ENCODE data around the gene OSBPL1A.

DNA sequence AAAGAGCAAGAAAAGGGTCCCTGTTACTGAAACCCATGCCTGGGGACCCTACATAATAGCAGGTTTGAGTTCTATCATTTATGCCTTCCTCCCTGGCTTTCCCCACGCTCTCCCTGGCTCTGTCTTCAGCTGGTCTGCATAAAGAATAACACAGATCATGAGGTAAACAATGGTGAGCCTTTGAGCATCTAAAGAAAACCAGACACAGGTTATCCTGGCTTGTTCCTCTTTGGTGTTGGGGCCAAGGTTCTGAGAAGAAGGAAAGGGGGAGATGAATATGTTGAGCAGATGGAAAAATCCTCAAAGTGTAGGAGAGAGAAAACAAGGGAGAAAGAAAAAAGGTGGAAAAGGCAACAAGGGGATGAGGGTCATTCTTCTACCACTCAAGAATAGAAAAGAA, 131.5 kb downstream of the OSBPL1A start:
- no peak for TF ChIP-seq MTA2 (IDR thresholded peaks at IDR 0.05; ENCODE audit: low read depth)
- TF ChIP-seq YY1 (IDR thresholded peaks at IDR 0.05; ENCODE audit: low read depth, low read length) = no peak
- TF ChIP-seq, protein P1, sequence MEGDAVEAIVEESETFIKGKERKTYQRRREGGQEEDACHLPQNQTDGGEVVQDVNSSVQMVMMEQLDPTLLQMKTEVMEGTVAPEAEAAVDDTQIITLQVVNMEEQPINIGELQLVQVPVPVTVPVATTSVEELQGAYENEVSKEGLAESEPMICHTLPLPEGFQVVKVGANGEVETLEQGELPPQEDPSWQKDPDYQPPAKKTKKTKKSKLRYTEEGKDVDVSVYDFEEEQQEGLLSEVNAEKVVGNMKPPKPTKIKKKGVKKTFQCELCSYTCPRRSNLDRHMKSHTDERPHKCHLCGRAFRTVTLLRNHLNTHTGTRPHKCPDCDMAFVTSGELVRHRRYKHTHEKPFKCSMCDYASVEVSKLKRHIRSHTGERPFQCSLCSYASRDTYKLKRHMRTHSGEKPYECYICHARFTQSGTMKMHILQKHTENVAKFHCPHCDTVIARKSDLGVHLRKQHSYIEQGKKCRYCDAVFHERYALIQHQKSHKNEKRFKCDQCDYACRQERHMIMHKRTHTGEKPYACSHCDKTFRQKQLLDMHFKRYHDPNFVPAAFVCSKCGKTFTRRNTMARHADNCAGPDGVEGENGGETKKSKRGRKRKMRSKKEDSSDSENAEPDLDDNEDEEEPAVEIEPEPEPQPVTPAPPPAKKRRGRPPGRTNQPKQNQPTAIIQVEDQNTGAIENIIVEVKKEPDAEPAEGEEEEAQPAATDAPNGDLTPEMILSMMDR (IDR thresholded peaks at IDR 0.05 in 2 of 3, conservative IDR thresholded peaks at IDR 0.05 in 1 of 3; ENCODE audit: control insufficient read depth in 2 of 3, extremely low read depth in 1 of 3, insufficient read depth in 1 of 3, low read depth in 3 of 3, low read length in 3 of 3) = no peak
- no peak for TF ChIP-seq EGR1 (IDR thresholded peaks at IDR 0.05; ENCODE audit: borderline replicate concordance in 1 of 2, low read depth in 2 of 2, low read length in 2 of 2)
- TF ChIP-seq EZH2 (IDR thresholded peaks at IDR 0.05; ENCODE audit: borderline replicate concordance, control insufficient read depth, low read depth, low read length) = no peak
- TF ChIP-seq ETV6 (conservative IDR thresholded peaks at IDR 0.05 in 1 of 2, IDR thresholded peaks at IDR 0.05 in 1 of 2; ENCODE audit: borderline replicate concordance in 1 of 2, low read depth in 1 of 2) = no peak
- TF ChIP-seq BCL11A (IDR thresholded peaks at IDR 0.05; ENCODE audit: low read depth, low read length) = no peak
- no peak for TF ChIP-seq JUNB (IDR thresholded peaks at IDR 0.05)
- TF ChIP-seq SUZ12 (IDR thresholded peaks at IDR 0.05; ENCODE audit: unreplicated experiment) = no peak
- TF ChIP-seq, protein P2, sequence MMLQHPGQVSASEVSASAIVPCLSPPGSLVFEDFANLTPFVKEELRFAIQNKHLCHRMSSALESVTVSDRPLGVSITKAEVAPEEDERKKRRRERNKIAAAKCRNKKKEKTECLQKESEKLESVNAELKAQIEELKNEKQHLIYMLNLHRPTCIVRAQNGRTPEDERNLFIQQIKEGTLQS (IDR thresholded peaks at IDR 0.05; ENCODE audit: borderline replicate concordance, extremely low read depth, low read depth, low read length) = no peak
- TF ChIP-seq POLR2AphosphoS5 (IDR thresholded peaks at IDR 0.05; ENCODE audit: low read length) = no peak
